ENCODE data around the gene KIF18B.

Gene KIF18B

DNA sequence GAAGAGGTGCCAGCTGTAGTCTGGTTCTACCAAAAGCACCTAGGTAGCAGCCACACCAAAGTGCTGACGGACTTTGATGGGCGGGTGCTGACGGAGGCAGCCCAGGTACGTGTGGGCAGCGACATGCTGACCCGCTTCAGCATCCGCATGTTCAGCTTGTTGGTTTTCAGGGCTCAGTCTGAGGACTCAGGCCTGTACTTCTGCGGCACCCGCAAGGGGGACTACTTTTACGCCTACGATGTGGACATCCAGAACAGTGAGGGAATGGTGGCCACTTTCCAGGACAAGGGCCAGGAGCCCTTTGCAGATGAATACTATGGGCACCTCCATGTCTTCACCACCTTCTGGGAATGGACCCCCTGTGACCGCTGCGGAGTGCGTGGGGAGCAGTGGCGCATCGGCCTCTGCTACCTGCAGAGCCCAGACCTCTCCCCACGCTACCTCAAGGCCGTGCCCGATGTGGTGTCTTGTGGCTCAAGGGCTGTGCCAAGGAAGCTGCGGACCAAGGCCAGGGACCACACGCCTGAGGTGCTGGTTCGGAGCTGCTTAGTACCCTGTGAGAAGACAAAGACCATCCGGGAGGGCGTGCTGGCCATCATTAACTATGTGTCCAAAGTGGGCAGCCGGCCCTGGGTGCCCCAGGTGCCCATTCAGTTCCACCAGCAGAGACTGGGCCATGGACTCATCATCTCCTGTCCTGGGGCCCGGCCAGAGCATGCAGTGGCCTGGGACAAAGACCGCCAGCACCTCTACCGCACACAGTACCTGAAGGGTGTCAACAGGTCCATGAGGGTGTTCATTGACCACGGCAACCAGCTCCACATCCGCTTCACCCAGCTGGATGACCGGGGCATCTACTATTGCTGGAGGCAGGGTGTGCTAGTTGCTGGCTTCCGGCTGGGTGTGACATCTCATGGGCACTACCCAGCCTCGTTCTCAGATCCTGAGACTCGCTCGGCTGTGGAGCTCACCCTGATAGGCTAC lies 43.3 kb downstream of the KIF18B start:
- no peak for DNase-seq

DNA sequence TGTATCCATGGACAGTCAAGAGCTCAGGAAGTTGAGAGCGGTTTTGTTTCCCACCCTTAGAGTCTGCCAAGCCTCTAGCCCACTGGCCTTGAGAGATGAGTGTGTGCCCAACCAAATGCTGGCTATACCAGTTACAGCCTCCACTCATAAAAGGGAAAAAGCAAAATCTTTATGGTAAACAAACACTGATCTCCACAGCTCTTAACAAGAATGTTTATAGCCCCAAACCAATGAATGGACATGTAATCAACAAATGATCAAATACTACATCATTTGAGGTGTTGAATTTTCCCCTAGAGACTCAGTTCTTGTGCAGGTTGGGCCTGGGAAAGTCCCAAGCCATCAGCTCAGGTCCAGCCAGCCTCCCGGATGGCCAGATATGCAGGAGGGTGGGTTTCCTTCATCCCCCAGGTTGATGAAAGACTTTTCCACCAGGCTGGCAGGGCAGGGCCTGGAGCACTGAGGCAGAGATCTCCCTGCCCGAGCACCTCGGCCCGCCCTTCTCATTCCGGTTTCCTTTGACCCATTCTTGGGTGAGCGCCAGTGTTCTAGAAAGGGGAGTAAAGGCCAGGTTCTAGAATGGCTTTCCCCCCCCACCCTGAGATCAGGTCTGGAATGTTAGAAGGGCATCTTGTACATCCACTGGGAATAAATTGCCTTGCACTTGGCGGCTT lies 44.4 kb downstream of the KIF18B start:
- no peak for DNase-seq

DNA sequence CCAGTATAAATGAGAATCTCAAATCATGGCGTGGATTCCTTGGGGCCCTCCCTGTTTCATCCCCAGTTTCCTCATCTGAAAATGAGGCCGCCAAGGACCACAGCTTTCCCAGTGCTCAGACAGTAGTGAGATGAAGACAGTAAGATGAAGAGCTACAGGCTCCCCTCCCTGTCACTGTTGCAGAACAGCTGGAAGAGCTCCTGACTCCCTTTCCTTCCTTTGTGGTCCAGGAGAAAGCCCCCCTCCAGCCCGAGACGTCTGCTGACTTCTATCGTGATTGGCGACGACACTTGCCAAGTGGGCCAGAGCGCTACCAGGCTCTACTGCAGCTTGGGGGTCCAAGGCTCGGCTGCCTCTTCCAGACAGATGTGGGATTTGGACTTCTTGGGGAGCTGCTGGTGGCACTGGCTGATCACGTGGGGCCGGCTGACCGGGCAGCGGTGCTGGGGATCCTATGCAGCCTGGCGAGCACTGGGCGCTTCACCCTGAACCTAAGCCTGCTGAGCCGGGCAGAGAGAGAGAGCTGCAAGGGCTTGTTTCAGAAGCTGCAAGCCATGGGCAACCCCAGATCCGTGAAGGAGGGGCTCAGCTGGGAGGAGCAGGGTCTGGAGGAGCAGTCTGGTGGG lies 45.3 kb downstream of the KIF18B start:
- no peak for DNase-seq

DNA sequence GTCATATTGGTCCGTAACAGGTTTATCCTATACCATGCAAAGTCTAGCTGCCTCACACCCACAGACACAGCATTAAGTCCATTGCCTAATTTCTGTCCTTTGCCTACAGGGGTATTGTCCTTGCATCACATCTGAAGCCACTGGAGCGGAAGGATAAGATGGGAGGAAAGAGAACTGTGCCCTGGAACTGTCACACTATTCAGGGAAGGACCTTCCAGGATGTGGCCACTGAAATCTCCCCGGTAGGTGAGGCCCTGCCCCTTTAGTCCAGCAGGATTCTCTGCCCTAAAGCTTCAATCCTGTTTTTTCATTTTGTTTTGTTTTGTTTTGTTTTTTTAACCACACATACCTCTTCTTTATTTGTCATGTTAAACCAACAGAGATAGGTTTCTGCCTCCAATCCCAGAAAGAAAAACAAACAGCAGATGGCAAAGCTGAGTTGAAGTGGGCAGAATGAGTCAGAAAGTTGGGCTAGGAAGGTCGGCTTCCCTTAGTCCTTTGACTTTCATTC lies 46.1 kb downstream of the KIF18B start:
- DNase-seq, result no peak

DNA sequence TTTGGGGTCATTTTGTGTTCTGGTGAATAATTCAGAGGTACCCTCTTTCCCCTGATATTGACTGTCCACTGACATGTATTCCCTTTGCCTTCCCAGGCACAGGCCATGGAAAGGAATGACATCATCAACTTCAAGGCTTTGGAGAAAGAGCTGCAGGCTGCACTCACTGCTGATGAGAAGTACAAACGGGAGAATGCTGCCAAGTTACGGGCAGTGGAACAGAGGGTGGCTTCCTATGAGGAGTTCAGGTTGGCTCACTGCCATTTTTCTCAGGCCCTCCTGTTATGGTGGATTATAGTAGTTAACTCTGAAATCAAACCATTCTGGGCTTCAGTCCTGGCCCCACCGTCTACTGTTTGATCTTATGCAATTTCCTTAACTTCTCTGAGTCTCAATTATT lies 46.7 kb downstream of the KIF18B start:
- no peak for DNase-seq

DNA sequence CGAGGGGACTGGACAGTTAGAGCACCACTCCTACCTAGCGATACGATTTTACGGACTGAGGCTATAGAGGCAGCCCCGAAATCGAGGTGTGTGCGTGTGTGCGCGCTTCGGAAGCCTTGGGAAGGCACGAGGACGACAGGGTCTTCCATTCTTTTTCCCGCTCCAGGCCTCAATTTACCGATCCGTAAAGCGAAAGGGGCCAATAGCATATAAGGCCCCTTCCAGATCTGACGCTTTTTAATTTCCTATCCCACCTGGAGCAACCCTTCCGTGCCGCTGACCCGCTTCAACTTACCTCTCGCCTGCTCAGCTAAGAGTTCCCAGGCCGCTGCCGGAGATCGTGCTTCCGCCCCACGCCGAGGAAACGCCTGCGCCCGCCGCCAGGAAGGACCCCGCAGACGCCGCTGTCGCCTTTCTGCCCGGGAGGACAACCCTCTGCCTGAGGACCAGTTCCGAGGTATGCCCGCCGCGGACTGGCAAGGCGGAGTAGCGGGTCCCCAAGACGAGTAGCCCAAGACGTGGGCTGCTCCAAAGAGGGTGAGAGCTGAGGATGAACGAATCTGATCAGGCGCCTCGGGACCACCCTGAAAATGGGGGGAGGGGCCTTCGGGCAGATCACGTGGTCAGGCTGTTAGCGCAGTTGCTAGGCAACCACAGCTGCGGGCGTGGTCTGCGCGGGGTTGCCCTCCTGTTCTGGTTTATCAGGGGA lies 48.3 kb downstream of the KIF18B start, which contains the start of gene EFTUD2:
TSS of gene EFTUD2 (minus strand) at position 372 of the 709 bp plus-strand sequence. CDS start 4,924 bp downstream, outside the sequence.
- peak; percentile 91 for DNase-seq

DNA sequence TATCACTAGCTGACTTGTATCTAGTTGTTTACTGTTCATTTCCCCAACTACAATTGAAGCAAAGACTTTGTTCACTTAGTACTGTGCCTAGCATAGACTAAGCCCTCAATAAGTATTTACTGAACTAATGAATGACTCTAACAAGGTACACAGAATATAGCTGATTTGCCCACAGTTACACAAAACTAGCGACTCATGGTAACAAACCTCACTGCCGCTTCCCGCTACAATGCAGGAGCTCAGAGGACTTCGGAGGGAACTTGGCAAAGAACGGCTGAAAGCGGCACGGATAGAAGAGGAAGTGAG lies 48.9 kb downstream of the KIF18B start:
- DNase-seq, result peak; percentile 44

DNA sequence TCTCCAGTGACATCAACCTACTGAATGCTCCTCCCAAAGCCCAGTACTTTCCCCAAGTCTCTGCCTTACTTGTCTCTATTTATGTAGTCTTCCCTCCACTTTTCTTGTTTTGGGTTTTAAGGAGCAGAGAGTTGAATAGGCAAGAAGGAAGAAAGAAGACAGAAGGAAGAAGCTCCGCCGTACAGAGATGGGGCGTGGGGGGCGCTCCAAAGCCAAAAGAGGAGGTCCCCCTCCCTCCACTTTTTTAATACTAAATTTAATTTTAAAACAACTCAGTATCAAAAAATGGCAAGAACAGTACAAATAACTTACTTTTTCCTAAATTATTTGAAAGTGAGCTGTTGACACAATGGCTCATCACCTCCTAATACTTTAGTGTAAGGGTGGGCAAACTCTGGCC lies 52.9 kb downstream of the KIF18B start:
- no peak for DNase-seq

DNA sequence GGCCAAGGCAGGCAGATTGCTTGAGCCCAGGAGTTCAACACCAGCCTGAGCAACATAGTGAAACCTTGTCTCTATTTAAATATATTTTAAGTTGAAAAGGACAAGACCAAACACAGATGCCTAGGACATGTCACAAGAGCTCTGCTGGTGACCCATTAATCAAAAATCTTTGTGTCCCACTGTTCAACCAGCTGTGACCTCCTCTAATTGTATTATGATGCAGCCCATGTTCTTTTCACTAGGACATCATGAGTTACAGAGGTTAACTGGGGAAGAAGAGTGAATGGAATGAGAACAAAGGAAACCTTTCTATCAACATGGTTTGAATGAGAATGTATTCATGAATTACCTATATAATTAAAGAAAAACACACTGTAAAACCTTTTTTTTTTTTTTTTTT lies 55.3 kb downstream of the KIF18B start:
- no peak for DNase-seq

DNA sequence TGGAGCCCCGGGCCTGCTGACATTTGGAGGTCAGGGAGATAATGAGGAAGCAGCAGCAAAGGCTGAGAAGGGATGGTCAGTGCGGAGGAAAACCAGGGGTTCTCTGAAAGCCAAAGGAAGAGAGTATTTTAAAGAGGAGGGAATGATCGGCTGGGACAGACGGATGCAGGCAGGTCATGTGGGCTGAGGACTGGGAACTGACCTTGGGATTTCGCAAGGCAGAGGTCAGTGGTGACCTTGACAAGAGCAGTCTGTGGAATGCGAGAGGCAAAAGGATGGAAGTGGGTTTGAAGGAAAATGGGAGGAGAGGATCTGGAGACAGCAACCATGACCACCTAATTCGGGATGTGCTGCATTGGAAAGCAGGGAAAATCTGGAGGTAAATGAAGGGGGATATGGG lies 58.6 kb downstream of the KIF18B start:
- DNase-seq, result no peak

DNA sequence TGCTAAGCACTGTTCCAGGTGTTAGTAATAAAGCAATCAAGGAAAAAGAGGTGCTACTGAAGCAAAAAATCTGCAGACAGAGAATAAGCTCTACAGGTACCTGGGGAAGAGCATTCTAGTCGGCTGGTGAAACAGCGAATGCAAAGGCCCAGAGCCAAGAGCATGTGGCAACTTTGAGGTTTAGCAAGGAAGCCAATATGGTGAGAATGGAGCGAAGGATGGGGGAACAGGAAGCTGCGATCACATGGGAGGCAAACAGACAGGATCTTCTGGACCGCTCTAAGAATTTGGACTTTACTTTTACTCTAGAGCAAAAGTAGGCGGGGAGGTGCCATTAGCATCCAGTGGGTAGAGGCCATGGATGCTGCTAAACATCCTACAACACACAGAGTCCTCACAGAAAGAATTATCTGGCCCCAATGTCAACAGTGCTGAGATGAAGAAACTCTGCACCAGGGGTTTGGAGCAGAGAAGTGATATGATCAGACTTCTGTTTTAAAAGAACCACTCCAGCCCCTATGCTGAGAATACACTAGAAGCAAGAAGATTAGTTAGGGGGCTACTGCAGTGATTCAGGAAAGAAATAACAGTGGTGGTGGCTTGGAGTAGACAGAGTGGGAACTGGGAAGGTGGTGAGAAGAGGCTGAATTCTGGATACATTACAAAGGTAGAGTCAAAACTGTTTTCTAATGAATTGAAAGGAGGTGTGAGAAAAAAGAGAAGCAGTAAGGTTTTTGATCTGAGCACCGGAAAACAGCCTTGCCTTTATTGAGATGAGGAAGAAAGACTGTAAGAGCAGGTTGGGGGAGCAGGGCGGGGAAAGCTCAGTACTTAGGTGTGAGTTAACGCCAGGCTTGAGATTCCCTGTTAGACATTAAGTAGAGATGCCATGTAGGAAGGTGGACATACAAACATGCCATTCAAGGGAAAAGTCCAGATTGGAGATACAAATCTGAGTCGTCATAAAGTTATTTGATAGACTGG lies 59.3 kb downstream of the KIF18B start:
- DNase-seq, result no peak

DNA sequence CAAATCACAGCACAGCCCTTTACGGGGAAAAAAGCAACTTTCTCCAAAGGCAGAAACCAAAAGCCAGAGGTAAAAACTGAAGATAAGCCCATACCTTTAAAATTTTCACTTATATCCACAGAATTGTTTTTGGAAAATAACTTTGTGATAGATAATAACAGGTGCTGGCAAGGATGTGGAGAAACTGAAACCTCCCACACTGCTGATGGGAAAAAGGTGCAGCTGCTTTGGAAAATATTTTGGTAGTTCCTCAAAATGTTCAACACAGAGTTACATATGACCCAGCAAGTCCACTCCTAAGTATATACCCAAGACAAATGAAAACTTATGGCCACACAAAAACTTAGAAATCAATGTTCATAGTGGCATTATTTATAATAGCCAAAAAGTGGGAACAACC lies 60.6 kb downstream of the KIF18B start:
- DNase-seq, result no peak

DNA sequence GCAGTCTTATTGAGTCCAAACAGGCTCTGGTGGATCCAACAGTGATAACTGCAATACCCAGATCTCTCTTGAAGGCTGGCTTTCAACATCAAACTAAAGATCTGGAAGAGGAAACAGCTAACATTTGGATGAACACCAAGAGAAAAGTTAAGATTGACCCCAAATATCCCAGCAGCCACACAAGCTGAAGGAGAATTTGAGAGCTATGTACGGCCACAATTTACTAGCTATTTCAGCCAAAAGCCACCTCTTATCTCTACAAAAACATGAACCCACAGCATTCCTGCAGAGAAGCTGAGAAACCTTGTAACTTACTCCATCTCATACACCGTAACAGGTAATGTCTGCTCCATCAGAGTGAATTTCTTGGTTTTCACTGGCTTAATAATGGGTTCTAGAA lies 62.6 kb downstream of the KIF18B start:
- no peak for DNase-seq

DNA sequence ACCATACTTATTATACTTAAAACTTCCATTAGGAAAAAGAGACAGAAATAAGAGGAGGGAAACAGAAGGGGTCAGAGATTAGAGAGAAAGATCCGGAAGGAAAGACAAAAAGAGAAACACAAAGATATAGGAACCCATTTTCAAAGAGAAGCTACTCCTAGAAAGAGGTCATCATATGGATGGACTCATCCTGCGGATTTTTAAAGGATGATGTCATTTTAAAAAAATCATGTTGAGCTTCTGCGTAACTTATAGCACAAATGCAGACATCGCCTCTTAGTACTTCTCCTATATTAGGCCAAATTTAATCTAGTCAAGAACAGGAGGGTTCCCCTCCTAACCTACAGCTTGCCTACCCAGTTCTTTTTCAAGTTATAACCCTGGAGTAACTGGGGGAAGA lies 66.4 kb downstream of the KIF18B start:
- DNase-seq, result no peak

DNA sequence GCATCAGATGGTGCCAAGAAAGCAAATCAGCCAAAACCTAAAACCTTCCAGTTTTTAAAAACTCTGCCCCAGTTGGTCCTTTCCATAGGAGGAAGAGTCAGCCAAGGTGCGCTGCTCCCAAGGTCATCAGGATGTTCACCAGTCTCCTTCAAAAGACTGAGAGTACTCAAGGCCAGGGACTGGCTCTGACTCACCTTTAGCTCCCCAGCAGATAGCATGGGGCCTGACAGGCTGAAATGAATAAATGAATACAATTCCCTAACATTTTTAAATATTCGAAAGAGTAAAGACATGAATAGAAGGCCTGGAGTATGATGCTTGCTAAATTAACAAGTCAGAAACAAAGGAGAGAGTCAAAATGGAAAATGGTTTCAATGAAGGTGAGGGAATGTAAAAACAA lies 67.5 kb downstream of the KIF18B start:
- DNase-seq, result no peak

DNA sequence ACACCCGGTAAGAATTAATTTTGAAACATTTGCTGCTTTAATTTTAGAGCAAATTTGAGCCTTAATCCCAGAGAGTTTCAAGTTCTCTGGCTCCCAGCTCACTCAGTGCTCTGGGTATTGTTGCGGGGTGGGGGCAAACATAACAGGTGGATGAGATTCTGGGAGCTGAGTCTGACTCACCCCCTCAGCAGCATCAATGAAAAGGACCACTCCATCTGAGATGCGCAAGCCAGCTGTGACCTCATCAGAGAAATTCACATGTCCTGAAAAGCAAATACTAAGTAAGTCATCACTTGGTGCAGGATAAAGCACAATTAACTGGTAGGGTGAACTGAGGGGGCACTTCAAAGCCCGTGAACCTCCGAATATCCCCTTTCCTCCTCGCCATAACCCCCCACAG lies 68.2 kb downstream of the KIF18B start:
- no peak for DNase-seq

DNA sequence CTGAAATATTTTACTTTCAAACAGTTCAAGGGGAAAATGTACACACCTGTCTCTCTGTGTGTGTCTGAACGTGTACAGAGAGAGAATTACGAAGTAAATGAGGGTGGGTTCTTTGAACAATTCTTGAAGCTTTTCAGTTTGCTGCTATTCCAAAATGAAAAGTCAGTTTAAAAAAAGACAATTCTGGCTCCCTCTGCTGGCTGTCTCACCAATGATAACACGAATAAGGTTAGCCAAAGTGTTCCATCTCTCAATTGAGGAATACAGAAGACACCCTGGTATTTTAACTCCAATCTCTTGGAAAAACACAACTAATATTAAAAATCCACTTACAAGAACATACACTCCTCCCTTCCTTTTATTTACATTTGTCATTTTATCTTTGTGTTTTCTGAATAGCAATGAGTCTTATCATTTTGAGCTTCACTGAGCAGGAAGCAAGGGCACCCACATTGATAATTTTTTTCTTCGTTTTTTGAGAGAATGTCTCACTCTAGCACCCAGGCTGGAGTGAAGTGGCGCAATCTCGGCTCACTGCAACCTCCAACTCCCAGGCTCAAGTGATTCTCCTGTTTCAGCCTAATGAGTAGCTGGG lies 68.8 kb downstream of the KIF18B start:
- no peak for DNase-seq

DNA sequence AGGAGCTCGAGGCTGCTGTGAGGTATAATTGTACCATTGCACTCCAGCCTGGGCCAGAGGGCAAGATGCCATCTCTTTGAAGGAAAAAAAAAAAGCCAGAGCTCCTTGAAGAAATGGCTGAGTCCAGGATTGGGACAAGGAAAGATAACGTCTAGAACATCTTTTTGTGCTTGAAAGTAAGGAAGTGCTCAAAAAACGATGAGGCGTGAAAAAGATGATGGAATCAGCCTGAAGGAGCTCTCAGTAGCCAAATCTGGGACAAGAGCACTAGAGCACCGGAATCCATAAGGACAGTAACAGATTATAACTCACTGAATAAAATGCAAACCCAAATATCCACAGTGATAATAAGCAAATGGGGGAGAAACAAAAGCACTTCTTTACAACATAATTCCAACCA lies 70.5 kb downstream of the KIF18B start:
- DNase-seq, result no peak

DNA sequence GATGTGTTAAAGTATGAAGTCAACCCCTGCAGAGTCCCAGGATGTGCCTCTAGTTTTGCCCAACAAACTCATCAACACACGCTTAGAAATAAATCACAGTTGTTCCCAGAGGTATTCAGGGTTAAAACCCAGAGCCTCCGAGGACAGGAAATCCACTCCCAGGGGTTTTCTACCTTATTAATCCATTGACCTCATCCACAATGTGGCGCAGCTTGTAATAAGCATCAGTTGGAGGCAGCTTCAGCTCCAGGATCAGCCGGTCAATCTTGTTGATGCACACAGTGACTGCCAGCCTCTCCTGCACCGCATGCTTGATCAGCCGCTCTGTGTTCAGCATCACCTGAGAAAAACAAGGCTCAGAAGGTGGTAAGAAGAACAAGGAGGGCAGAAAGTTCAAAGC lies 71.8 kb downstream of the KIF18B start:
- no peak for DNase-seq
